ENCODE data around the gene BIN2.

The BIN2 gene

DNA sequence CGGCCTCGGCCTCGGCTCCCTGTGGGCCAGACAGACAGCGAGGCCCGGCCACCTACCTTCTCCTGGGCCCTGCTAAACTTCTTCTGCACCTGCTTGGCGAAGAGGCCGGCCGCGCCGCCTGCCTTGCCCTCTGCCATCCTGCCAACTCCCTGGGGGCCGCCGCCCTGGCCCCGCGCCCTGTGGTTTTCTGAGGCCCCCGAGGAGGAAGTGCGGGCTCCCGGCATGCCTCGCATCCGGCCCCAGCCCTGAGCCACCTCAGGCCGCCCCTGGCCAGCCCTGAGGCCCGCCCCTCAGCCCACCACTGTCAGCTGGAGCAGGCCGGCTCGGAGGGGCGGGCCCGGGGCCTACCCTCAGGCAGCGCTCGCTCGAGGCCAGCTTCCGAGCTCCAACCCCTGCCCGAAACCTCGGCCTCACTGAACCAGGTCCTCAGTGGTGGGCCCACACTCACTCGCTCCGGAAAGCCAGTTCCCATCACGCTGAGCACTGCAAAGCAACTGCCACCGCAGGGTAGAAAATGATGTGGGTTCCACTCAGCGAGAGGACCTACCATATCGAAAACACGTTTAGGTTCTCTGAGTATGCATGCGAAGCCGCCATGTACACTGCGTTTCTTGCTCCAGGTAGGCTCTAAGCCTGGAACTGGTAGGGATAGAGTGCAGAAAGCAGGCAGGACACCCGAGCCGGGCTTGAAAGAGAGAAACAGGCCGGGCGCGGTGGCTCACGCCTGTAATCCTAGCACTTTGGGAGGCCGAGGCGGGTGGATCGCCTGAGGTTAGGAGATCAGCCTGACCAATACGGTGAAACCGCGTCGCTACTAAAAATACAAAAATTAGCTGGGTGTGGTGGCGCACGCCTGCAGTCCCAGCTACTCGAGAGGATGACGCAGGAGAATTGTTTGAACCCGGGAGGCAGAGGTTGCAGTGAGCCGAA lies at the start of gene BIN2:
Gene BIN2 (minus strand): TSS at position 209 of the 930 bp plus-strand sequence. CDS start 72 bp downstream, at position 137.
- peak; percentile 72 to 76 for DNase-seq

DNA sequence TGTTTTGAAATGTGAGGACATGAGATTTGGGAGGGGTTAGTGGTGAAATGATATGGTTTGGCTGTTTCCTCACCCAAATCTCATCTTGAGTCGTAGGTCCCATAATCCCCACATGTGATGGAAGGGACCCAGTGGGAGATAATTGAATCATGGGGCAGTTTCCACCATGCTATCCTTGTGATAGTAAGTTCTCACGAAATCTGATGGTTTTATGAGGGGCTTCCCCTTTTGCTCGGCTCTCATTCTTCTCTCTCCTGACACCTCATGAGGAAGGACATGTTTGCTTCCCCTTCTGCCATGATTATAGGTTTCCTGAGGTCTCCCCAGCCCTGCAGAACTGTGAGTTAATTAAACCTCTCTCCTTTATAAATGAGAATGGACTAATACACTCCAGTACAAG lies 49.2 kb upstream of the BIN2 start:
- no peak for DNase-seq

DNA sequence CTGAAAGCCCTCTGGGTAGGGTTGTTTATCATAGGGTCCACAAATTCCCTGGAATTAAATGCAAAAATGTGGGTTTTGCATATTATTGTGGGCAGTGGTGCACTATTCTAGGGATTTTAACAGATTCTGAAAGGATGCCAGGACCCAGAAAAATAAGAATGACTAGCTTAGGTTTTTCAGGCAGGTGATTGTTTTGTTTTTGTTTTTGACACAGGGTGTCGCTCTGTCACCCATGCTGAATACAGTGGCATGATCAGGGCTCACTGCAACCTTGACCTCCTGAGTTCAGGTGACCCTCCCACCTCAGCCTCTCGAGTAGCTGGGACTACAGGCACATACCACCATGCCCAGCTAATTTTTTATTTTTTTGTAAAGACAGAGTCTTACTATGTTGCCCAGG lies 48.0 kb upstream of the BIN2 start:
- DNase-seq = no peak

DNA sequence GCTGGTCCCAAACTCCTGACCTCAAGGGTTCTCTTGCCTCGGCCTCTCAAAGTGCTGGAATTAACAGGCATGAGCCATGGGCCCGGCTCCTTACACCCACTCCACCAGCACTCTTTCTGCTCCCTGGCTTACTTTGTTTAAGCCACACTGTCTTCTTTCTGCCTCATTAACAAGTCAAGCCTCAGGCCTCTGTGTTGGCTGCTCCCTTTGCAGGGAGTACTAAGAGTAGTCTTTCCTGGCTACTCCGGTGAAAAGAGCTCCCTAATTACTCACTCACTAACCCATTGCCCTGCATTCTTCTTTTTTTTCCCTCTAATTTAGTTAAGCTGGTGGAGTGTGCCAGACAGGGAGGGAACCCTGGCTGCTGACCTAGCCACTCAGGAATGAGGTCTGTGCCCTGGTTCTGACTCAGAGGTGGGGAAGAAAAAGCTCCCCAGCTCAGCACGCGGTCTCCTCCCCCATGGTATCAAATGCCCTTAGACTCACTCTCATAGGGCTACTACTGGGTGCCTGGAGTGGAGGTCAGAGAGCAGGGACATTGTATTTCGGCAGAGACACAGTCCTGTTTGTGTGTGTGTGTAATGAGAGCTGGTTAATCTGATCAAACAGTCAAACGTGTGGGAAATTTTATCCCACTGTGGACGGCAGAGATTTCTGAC lies 47.5 kb upstream of the BIN2 start:
- DNase-seq = no peak

GRCh38 chr12:51370667-51371066 lies 46.7 kb upstream of the BIN2 start:
- no peak for DNase-seq

GRCh38 chr12:51369581-51369980 lies 45.6 kb upstream of the BIN2 start:
- DNase-seq = no peak

DNA sequence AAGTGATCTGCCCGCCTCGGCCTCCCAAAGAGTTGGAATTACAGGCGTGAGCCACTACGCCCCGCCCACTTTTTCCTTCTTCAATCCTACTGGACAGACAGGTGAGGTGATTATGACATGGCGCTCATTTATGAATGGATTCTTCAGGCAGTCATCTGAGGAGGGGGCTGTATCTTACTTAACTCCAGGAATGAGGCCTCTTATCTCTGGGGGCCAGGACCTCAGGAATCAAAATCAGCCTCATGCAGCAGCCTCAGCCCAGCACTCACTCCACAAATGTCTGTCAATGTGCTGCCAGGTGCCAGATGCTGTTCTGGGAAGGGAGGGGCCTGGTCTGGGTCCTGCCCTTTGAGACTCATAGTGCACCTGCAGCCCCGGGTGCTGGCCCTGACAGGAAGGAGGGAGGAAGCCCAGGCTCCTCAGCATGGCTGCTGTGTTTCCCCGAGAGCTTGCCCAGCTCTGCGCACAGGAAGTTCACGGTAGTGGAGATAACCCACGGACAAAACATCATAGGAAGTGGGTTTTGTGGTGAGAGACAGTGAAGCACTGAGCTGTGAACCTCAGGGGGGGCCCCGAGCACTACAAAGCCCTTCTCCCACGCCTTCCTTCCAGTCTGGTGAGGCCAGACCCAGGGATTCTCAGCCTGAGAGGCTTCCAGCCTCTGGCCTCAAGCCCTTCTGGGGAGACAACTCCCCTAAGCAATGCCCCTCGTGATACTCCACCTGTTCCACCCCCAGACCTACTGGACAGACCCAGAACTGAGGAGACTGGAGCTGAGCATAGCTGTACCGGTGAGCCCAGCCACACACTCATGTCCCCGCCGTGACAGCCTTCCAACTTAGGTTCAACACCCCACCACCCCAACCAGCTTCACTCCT lies 44.9 kb upstream of the BIN2 start:
- peak; percentile 79 to 80 for DNase-seq

- no peak for DNase-seq
Observed at GRCh38 chr12:51365276-51365675, 41.3 kb upstream of the BIN2 start.

- DNase-seq = no peak
Observed at GRCh38 chr12:51364001-51364400, 40.0 kb upstream of the BIN2 start.

DNA sequence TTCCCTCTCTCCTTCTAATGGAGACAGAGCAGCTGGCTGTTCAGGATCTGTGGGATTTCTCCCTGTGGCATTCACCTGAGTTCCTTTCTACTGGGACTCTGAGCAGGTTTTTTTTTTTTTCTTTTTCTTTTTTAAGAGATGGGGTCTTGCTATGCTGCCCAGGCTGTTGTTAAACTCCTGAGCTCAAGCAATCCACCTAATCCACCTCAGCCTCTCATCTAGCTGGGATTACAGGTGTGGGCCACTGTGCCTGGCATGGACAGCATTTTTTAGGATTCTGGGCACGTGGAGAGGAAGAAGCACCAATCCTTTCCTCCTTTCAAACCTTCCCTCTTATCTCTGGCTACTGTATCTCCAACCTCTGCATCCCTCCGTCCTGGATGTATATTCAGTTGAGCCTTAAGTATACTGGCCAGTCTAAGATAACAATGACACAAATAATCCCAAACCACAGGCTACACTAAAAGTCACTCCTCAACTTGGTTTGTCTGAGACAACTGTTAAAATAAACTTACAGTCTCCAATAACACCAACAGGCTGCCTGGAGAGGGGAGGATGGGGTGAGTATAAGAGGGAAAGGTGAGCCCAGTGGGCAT lies 38.9 kb upstream of the BIN2 start:
- no peak for DNase-seq

- no peak for DNase-seq
Observed at GRCh38 chr12:51362307-51362706, 38.3 kb upstream of the BIN2 start.

DNA sequence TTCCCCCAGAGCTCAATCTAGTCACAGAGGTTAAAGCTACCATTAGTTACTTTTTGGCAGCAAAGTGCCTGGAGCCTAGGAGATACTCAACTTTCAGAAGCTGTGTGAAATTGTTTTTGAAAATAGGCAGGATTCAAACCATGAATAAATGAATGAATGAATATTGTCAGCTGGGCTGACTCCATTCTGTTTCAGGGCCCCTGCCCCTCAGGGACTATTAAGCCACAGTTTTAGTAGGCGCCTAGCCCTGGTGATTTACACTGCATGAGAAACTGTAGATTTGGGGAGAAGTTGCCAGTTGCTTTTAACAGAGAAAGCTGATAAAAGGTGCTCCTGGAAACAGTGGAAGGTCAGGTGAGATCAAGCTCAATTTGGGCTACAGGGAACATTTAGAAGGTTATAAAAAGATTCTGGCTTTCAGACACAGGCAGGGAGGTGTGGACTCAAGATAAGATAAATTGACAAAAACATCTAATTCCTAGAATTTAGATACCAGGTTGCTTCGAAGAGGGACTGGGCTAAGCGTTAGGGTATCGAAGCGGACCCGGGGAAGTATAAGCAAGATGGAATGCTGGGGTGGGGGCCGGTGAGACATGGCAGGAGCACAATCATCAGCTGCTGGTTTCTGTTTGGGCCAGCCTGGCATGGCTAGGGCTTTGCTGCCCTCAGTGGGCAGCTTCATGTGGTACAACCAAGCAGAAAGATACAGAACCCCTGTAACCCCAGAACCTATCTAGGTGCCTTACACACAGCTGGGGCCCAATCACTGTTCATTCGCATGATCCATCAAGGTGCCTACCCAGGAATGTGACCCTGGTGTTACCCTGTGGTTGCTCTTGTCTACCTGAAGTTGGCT lies 37.4 kb upstream of the BIN2 start:
- DNase-seq = no peak

DNA sequence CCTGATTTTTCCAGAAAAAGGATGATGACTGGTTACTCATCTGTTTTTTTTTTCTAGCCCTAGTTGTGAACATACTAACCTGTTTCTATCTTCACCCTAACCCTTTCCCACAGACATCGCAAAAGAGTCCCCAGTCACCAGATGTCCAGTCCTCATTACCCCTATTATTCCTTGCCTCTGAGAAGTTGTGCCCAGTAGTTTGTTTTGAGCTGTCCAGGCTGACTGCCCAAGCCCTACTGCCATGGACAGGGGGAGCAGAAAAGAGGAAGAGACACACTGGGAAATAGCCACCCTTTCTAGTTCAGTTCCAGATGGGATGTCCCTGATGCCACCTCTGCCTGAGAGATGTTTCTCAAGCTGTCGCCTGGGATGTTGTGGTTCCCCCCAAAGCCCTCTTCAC lies 36.3 kb upstream of the BIN2 start:
- no peak for DNase-seq

GRCh38 chr12:51359851-51360250 lies 35.9 kb upstream of the BIN2 start:
- DNase-seq = no peak

GRCh38 chr12:51358496-51358895 lies 34.5 kb upstream of the BIN2 start:
- no peak for DNase-seq

DNA sequence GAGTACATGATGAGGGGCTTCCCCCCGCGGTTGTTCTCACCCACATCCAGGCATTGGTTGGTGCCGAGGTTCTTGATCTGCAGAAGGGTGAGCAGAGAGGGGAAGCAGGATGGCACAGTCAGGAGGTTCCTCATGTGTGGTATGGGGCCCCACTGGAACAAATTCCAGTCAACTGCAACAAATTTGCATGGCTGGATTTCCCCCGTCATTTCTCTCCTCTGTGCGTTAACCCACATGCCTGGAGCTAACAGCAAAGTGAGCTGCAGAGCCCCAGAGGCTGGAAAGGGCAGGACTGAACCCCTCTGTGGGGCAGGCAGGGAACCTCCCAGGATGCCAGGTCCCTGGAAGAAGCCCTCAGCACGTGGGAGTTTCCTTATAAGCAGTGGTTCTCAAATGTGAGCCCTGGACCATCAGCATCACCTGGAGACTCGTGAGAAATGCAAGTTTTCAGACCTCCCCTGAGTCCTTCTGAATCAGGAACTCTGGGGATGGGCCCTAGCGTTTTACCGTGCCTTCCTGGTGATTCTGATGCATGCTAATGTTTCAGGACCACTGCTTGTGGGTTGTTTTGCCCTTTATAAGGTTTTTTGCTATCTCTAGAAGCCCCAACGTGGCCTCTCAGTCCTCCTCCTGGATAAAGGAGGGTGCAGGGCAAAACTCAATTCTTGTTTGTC lies 33.5 kb upstream of the BIN2 start:
- DNase-seq = peak; percentile 18 to 22

DNA sequence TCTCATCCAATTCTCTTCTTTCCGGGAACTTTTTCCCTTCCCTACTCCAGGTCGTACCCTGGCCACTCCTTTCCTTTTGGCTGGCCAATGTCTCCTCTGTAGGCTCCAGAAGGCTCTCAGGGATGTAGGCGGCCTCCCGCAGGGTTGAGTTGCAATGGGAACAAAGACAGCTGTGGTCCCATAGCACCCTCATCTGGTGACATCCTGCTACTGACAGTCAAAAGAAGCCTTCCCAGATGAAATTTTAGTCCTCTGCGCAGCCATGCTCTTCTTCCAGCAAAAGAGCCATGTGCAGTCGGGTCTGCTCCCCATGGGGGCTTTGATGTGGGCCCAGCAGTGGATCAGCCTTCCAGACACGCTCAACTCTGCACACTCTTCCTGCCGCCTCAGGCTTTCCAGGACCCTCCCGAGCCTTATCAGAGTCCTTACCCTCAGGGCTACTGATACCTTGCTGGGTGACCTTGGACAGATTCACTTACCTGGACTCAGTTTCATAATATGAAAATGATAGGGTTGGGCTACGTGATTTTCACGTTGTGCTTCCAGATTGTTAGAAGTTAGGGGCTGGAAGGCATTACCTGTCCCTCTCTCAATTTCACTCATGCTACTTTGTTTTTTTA lies 28.0 kb upstream of the BIN2 start:
- peak; percentile 34 to 42 for DNase-seq

DNA sequence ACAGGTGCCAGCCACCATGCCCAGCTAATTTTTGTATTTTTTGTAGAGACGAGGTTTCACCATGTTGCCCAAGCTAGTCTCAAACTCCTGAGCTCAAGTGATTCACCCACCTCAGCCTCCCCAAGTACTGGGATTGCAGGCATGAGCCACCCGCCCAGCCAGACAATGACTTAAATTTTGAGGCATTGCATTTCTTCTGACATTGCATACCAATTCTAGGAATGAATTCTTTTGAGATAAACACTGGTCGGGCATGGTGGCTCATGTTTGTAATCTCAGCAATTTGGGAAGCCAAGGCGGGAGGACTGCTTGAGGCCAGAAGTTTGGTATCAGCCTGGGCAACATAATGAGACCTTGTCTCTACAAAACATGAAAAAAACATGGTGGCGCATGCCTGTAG lies 25.1 kb upstream of the BIN2 start:
- DNase-seq = no peak

GRCh38 chr12:51348116-51348515 lies 24.1 kb upstream of the BIN2 start:
- no peak for DNase-seq

GRCh38 chr12:51346581-51346980 lies 22.6 kb upstream of the BIN2 start, which contains the start of gene CELA1:
Gene CELA1, minus strand, starts transcription at chr12:51346679. Its CDS starts 41 bp downstream, at chr12:51346638.
- no peak for DNase-seq

GRCh38 chr12:51345681-51346080 lies 21.7 kb upstream of the BIN2 start:
- DNase-seq = no peak
